Astrocyte (in vitro differentiated cells and primary cell): Measurements from ENCODE around the gene CD46. TPM values are rescaled to one million over a fixed set of nuclear protein-coding genes. Genes with fewer than 3 reads are reported as not detected.

ENCODE experiments used
- DNase-seq: peaks from one replicate; pipeline ENCODE4 v3.0.0-alpha.2; 2010; ENCODE audit warnings: low read depth
- FAIRE-seq: peaks from 2 replicates; lab custom pipeline; 2011; peaks lifted over from hg19 to GRCh38; lab: Jason Lieb, UNC
- H2AFZ ChIP-seq: 2 replicates; pipeline ENCODE4 v1.6.0; 2012; ENCODE audit warnings: low read depth, low read length, inconsistent platforms
- H3K27ac ChIP-seq: 2 replicates; pipeline ENCODE4 v1.5.1; 2011; ENCODE audit warnings: low read depth, low read length, inconsistent platforms
- H3K27me3 ChIP-seq: 2 replicates; pipeline ENCODE4 v1.6.0; 2011; ENCODE audit warnings: low read length, inconsistent platforms; ENCODE audit not compliant: insufficient read depth
- H3K36me3 ChIP-seq: 2 replicates; pipeline ENCODE4 v1.5.1; 2011; ENCODE audit warnings: low read length, inconsistent platforms; ENCODE audit not compliant: insufficient read depth
- H3K4me1 ChIP-seq: 2 replicates; pipeline ENCODE4 v1.5.1; 2011; ENCODE audit warnings: low read length, inconsistent platforms; ENCODE audit not compliant: insufficient read depth
- H3K4me2 ChIP-seq: 2 replicates; pipeline ENCODE4 v1.6.0; 2012; ENCODE audit warnings: low read length, inconsistent platforms
- H3K4me3 ChIP-seq: 2 replicates; pipeline ENCODE4 v1.5.1; 2011; ENCODE audit warnings: low read depth, mild to moderate bottlenecking, low read length, inconsistent platforms; ENCODE audit not compliant: insufficient read depth
- H3K79me2 ChIP-seq: 2 replicates; pipeline ENCODE4 v1.6.0; 2012; ENCODE audit warnings: mild to moderate bottlenecking, low read length, inconsistent platforms; ENCODE audit not compliant: insufficient read depth
- H3K9ac ChIP-seq: 2 replicates; pipeline ENCODE4 v1.6.0; 2012; ENCODE audit warnings: mild to moderate bottlenecking, low read length, inconsistent platforms
- H3K9me3 ChIP-seq: 2 replicates; pipeline ENCODE4 v1.5.1; 2012; ENCODE audit warnings: low read depth, mild to moderate bottlenecking, low read length, inconsistent platforms; ENCODE audit not compliant: insufficient read depth
- H4K20me1 ChIP-seq: 2 replicates; pipeline ENCODE4 v1.6.0; 2012; ENCODE audit warnings: low read length, inconsistent platforms; ENCODE audit not compliant: insufficient read depth
- H3K27ac Mint-ChIP-seq: one replicate; pipeline ENCODE4 v1.8.0; 2021; ENCODE audit warnings: mild to moderate bottlenecking, mixed read lengths; ENCODE audit not compliant: unreplicated experiment
- H3K27me3 Mint-ChIP-seq: one replicate; pipeline ENCODE4 v1.8.0; 2021; ENCODE audit warnings: low read depth, mixed read lengths; ENCODE audit not compliant: unreplicated experiment
- H3K36me3 Mint-ChIP-seq: one replicate; pipeline ENCODE4 v1.8.0; 2021; ENCODE audit warnings: low read depth, mixed read lengths; ENCODE audit not compliant: unreplicated experiment
- H3K4me1 Mint-ChIP-seq: one replicate; pipeline ENCODE4 v1.8.0; 2021; ENCODE audit warnings: low read depth, mixed read lengths; ENCODE audit not compliant: unreplicated experiment
- H3K4me3 Mint-ChIP-seq: one replicate; pipeline ENCODE4 v1.8.0; 2021; ENCODE audit warnings: mild to moderate bottlenecking, moderate library complexity, mixed read lengths; ENCODE audit not compliant: unreplicated experiment
- H3K9me3 Mint-ChIP-seq: one replicate; pipeline ENCODE4 v1.8.0; 2021; ENCODE audit warnings: mild to moderate bottlenecking, mixed read lengths; ENCODE audit not compliant: unreplicated experiment
- EZH2 ChIP-seq: IDR thresholded peaks from 2 replicates; pipeline ENCODE4 v1.6.1; 2012; ENCODE audit warnings: mild to moderate bottlenecking, low read length, inconsistent platforms; ENCODE audit not compliant: insufficient read depth
- total RNA-seq: library from RNA; stranded (reverse); gene quantifications from 2 replicates; pipeline ENCODE4 v1.2.1, GENCODE V29; 2021
- TF ChIP-seq, protein P1 (sequence below): IDR thresholded peaks from 2 replicates; pipeline ENCODE4 v1.5.1; 2011; ENCODE audit warnings: low read depth, mild to moderate bottlenecking, inconsistent platforms, low read length, moderate library complexity; ENCODE audit not compliant: insufficient read depth

The CD46 gene
- total RNA-seq, 1 donor from 2014 or later, result 176 TPM

DNA sequence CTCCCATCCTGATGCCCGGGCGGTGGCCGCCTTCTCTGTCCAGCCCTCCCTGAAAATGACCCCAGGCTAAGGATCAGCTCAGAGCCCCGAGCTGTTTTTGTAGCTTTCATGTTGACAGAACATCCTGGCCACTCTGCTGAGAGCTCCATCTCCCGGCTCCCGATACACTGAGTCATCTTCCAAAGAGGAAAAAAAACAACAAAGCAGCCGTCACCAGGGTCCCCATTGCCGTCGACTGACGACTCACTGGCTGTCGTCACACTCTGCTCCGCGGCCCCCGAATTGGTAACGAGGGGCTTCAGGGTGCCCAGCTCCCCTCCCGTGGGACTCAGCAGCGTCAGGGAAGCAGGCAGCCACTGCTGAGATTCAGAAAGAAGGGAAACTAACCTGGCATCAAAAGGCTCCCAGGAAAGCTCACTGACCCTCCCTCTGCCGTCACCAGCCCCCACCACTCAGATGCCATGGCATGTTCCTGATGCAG lies 67.2 kb downstream of the CD46 start:
- Histone ChIP-seq H3K36me3 (no peaks in the 10 kb centered on the region), H3K9me3 (no peaks in the 10 kb centered on the region), H3K27ac (no peak overlapping the region), H3K27me3 (no peaks in the 10 kb centered on the region), H4K20me1 (no peaks in the 10 kb centered on the region), H2AFZ (peak overlapping the region; percentile 64), H3K4me1 (peaks cover 6% of the 10 kb centered on the region), H3K9ac (peak overlapping the region; percentile 47), H3K4me3 (peak overlapping the region; percentile 34), H3K4me2 (peak overlapping the region; percentile 80), H3K79me2 (no peaks in the 10 kb centered on the region)
- TF ChIP-seq, protein P1, sequence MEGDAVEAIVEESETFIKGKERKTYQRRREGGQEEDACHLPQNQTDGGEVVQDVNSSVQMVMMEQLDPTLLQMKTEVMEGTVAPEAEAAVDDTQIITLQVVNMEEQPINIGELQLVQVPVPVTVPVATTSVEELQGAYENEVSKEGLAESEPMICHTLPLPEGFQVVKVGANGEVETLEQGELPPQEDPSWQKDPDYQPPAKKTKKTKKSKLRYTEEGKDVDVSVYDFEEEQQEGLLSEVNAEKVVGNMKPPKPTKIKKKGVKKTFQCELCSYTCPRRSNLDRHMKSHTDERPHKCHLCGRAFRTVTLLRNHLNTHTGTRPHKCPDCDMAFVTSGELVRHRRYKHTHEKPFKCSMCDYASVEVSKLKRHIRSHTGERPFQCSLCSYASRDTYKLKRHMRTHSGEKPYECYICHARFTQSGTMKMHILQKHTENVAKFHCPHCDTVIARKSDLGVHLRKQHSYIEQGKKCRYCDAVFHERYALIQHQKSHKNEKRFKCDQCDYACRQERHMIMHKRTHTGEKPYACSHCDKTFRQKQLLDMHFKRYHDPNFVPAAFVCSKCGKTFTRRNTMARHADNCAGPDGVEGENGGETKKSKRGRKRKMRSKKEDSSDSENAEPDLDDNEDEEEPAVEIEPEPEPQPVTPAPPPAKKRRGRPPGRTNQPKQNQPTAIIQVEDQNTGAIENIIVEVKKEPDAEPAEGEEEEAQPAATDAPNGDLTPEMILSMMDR, result no peak
- no peak for TF ChIP-seq EZH2
- peaks cover 8% of the 10 kb centered on the region for H3K36me3 Mint-ChIP-seq
- peak overlapping the region; percentile 60 for H3K4me3 Mint-ChIP-seq
- H3K27ac Mint-ChIP-seq, result peak overlapping the region; percentile 89
- H3K27me3 Mint-ChIP-seq, result no peaks in the 10 kb centered on the region
- DNase-seq, result peak; percentile 35
- no peaks in the 10 kb centered on the region for H3K9me3 Mint-ChIP-seq
- H3K4me1 Mint-ChIP-seq, result peaks cover 42% of the 10 kb centered on the region
- FAIRE-seq, result no peak

DNA sequence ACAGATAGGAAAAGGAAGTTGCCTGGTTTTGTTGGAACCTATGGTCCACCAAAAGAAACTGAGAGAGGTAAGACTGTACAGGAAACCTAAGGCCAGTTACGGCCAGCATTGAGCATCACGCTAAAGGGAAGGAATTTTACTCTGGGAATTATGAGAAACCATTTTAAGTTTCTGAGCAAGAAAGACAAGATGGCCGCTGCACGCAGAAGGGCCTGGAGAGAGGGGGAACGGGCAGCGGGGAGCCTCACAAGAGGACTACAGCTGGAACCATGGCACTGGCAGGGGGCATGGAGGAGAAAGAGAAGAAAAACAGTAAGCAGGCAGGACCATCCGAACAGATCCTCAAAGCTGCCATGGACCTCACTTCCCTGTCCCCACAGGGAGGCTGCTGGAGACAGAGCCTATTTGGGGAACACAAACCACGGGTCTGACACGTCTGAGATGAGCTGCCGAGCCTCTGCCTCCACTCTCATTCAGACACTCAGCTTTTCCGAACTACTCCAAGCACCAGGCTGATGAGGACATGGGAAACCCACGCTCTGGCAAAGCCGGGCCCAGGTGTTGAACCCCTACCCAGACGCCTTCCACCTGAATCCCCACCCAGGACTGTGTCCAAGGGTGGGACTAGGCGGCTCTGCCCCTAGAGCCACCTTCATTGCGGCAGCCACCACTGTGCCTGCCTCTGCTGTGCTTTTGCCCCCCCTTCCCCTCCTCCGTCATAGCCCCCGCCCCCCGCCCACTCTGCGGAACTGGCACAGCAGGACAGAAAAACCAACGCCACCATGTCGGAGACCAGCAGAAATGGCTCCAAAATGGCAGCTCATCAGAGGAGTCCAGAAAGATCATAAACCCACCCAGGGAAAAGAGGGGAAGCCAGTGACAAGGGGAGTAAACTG lies 69.0 kb downstream of the CD46 start:
- Histone ChIP-seq H3K9me3 (no peaks in the 10 kb centered on the region), H3K27me3 (no peaks in the 10 kb centered on the region), H3K79me2 (no peaks in the 10 kb centered on the region), H3K36me3 (no peaks in the 10 kb centered on the region), H4K20me1 (no peaks in the 10 kb centered on the region), H3K4me1 (peaks cover 19% of the 10 kb centered on the region), H2AFZ (no peak overlapping the region), H3K4me3 (no peak overlapping the region), H3K4me2 (no peak overlapping the region), H3K9ac (no peak overlapping the region), H3K27ac (no peak overlapping the region)
- H3K36me3 Mint-ChIP-seq, result peaks cover 2% of the 10 kb centered on the region
- no peaks in the 10 kb centered on the region for H3K9me3 Mint-ChIP-seq
- H3K4me1 Mint-ChIP-seq, result peaks cover 37% of the 10 kb centered on the region
- no peak overlapping the region for H3K27ac Mint-ChIP-seq
- TF ChIP-seq, protein P1, result no peak
- TF ChIP-seq EZH2, result no peak
- DNase-seq (no peak), FAIRE-seq (no peak)
- no peak overlapping the region for H3K4me3 Mint-ChIP-seq
- no peaks in the 10 kb centered on the region for H3K27me3 Mint-ChIP-seq
